GM19238 (cell line): ENCODE data around the gene TFF2.

Experiments used
- DNase-seq: peaks from one replicate; pipeline ENCODE4 v3.0.0; 2011; ENCODE audit warnings: low spot score; ENCODE audit not compliant: insufficient read length

Gene TFF2

DNA sequence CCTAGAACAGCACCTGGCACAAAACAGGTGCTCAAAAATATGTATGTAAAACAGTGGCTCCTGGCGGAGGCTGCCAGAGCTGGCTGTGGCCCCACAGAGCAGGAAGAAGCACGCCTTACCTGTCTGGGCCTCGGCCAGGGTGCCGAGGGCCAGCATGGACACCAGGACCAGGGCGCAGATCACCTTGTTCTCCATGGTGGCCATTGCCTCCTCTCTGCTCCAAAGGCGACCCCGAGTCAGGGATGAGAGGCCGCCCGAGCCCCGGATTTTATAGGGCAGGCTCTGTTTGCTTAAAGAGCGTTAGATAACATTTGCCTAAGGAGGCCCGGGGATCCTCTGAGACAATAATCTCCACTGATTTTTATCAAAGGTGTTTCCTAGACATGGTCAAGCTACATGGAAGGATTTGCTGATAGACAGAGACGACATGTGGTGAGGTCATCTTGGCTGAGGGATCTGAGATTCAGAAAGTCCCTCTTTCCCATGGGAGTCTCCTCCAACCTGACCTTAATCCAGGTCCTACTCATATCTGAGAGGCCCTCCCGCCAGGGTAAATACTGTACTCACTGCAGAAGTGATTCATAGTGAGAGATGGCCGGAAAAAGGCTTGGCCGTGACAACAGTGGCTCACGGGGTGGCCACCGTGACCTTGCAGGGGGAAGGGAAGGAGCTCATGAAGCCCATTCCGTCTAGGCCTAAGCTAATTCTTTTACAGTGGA lies 15.7 kb upstream of the TFF2 start, which contains the start of gene TFF1:
Gene TFF1 (minus strand): TSS at position 244 of the 719 bp plus-strand sequence. CDS start 40 bp downstream, at position 204.
- no peak for DNase-seq

DNA sequence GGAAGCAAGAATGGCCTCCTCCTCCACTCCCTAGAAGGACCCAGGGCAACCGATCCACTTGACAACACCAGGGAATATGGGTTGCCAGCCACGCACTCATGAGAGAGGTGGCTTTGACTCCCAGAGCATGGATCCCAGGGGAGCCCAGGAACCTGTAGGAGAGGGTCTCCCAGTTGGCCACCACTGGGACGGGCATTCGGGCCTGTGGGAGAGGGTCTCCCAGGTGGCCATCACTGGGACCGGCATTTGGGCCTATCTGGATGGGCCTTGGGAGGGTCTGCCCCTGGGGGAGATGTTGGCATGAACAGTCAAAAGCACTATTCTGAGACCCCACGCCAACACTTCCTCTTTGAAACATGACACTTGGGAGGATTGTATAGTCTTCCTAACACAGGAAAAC lies 15.0 kb upstream of the TFF2 start:
- no peak for DNase-seq

DNA sequence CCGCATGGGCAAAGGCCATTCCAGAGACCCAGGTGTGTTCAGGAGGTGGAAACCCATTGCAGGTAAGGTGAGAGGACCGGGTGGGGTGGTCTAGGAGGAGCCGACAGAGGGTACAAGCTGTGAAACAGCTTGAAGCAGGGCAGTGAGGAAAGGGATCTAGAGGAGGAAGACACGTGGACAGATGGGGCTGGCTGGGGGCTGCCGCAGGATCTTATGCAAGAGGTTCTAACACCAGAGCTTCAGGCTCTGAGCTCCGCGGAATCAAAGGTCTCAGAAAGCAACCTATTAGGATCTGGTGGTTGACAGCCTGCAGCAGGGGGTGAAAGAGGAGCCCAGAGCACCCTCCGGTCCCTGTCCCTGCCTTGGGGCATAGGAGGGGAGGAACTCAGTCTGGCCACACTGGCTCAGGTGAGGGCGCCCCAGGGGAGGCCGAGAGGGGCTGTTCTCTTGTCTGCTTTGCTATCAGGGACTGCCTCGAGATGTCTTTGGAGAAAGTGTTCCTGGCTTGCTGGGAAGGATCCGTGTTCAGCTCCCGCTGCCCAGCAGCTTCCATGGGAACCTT lies 13.6 kb upstream of the TFF2 start:
- DNase-seq = no peak

DNA sequence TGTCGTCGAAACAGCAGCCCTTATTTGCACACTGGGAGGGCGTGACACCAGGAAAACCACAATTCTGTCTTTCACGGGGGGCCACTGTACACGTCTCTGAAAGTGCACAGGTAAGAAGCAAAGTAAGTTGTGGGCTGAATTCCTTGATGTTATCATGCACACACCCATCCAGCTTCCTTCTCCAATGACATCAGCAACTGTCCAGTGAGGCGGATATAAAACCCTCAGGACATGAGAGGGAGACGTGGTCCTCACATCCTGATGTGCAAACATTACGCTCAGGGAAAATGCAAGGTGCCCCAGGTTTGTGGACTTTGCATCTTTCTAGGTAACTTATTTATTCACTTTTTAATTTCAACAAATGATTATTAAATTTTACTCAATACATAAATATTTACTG lies 12.5 kb upstream of the TFF2 start:
- DNase-seq = no peak

DNA sequence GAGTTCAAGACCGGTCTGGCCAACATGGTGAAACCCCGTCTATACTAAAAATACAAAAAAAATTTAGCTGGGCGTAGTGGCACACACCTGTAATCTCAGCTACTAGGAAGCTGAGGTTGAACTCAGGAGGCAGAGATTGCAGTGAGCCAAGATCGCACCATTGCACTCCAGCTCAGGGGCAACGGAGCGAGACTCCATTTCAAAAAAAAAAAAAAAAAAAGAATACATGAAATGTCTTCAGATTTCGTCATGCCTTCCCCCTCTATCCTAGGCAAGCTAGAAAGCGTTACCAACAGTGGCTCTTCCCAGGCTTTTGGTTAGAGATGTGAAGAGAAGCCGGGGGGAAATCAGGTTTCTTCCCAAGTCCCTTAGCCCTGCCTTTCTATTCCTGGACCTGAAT lies 11.9 kb upstream of the TFF2 start:
- no peak for DNase-seq

DNA sequence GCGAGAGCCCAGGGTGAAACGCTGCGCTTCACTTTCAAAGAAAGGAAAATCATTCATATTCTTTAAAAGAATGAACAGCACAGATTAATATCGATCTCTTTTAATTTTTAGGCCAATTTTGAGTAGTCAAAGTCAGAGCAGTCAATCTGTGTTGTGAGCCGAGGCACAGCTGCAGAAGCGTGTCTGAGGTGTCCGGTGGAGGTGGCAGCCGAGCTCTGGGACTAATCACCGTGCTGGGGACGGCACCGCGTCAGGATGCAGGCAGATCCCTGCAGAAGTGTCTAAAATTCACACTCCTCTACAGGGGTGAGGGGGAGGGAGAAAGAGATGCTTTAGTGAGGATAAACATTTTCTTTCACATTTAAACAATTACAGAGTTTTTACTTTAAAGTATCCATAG lies 11.4 kb upstream of the TFF2 start:
- no peak for DNase-seq

DNA sequence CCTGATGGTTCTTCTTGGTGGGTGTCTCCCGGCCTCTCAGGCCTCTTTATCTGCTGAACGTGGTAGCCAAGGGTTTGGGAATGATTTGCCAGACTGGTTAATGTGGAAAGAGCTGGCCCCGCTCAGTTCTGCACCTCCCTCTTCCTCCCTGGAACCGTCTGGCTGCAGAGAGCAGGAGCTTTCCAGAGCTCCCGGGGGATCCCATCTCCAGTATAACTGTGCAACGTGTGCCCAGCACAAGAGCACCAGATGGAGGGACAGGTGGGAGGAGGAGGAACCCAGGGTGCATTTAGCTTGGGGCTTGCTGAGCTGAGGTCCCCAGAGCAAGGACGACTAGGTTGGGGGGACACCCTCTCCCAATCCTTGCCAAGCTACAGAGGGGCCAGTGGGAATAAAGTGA lies 10.5 kb upstream of the TFF2 start:
- DNase-seq = no peak

DNA sequence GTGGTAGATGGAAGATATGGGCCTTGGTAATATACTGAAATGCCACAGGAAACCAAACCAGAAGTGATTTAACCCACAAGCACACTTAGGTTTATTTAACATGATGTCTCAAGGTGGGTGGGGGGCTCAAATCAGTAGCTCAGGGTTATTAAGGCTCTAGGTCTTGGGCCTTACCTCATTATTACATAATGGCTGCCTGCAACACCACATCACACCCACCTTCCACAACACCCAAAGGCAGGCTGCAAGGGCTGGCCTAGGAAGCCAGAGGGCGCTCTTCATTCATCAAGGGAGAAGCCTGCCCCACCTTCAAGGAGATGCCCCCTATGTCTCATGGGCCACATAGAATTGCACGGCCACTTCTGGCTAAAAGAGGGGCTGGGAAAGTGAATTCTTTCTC lies 9.5 kb upstream of the TFF2 start:
- no peak for DNase-seq

DNA sequence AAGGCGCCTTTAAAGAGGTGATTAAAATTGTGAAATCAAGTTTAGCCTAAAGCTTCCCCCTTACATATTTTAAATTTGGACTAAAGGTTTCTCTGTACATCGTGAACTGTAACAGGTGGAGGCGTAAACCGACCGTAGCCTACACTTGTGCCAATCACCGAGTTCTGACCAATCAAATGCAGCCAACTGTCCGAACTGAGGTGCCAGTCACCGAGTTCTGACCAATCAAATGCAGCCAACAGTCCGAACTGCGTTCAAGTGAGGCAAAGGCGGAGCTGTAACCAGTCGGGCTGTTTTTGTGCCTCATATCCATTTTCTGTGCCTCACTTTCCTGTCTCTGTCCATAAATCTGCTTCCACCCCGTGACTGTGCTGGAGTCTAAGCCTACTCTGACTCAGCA lies 8.1 kb upstream of the TFF2 start:
- DNase-seq = no peak

DNA sequence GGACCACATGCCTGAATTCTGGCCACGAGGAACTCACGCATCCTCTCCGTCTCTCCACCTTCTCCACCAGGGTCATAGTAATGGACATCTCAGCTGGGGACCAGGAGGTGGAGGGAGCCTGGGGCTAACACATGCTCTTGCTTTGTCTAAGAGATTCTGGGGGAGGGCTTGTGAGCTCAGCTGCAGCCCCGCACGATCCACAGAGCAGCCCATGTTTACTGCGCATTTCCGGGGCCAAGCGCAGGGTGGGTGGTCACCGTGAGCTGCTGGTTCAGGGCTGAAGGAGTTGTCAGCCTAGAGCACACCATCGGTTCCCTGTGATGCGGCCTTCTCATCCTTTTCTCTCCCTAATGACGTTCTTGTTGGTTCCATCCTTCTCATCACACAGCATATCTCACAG lies 7.5 kb upstream of the TFF2 start:
- no peak for DNase-seq

DNA sequence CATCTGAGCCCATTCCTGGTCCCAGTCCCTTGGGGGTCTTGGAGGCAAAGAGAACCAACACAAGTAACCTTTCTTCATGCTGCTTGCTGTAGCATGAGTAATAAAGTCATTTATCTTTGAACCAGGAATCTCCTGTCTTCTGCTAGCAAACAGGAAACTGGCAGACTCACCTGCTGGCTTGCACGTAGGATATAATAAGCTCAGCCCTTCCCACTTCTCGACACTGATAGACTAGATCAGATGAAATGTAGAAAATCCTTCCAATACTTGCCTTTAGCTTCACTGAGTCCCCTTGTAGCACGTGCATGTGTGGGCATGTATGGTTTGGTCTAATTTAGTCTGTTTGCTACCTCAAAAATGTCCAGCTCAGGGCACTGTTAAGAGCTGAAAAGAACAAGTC lies 6.5 kb upstream of the TFF2 start:
- no peak for DNase-seq

DNA sequence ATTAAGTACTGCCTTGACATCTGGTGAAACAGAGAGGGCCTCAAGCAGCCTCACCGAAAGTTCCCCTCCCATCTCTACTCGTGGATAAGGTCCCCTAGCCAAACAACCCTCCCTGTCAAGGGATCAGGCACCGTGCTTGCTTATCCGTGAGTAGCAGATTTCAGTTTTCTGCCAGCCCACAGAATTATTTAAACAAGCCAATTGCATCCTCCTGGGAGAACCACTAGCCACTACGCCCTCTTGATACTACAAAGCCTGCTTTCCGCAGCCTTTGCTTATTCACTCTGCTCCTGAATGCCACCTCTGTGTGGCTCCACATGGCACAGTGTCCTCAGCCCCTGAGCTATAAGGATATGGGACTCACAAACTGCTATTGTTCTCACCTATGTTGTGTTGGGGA lies 5.9 kb upstream of the TFF2 start:
- DNase-seq = no peak

DNA sequence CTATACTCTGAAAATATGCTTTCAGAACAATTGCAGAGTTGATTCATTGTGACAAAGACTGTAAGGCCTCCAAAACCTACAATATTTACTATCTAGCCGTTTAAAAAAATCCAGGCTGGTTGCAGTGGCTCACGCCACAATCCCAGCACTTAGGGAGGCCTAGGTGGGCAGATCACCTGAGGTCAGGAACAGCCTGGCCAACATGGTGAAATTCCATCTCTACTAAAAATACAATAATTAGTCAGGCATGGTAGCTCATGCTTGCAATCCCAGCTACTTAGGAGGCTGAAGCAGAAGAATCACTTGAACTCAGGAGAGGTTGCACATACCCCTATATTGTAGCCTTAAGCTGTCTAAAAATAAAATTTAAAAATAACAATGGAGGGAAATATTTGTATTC lies 5.3 kb upstream of the TFF2 start:
- DNase-seq = no peak

DNA sequence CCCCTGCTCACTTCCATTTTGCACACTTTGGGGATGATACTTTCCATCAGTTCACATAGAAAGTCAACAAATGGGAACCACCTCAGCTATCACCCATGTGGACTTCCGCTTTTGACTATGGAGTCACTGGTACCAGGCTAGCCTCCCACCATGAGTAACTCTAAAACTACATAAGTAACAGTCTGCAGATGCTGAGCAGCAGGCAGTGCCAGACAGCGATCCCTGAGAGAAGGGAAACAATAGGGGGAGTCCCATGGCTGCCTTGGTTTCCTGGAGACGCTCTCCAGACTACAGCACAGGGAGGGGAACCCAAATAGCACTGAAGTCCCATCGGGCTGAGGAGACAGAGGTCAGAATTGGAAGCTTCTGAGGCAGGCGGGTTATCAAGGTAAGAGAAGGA lies 2.8 kb upstream of the TFF2 start:
- no peak for DNase-seq

DNA sequence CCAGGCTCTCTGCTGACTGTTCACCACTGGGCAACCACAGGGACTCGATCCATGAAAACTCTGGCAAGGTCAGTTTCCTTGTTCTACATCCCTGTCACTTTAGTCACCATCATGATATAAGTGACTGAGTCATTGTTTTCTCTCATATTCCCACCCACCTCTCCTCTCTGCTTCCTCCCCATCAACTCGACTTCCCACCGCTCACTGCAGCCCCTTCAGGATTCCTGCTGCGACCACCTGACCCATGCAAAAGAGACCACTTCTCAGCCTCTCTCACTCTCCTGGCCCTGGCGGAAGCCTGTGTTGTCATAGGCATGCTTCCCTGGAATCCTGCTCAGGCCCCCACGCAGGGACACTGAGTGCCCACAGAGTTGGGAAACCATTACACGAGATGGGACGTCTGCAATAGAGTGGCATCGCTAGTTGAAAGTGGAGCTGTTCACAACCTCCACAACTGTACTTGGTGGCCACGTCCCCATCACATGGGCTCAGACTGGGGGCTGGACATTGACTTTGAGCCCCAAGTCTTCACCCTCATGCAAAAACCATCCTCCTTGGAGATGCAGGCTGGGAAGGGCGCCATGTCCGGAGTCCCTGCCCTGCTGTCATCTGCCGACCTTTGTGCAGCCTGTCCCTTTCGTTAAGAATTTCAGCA lies 1.8 kb upstream of the TFF2 start:
- no peak for DNase-seq

DNA sequence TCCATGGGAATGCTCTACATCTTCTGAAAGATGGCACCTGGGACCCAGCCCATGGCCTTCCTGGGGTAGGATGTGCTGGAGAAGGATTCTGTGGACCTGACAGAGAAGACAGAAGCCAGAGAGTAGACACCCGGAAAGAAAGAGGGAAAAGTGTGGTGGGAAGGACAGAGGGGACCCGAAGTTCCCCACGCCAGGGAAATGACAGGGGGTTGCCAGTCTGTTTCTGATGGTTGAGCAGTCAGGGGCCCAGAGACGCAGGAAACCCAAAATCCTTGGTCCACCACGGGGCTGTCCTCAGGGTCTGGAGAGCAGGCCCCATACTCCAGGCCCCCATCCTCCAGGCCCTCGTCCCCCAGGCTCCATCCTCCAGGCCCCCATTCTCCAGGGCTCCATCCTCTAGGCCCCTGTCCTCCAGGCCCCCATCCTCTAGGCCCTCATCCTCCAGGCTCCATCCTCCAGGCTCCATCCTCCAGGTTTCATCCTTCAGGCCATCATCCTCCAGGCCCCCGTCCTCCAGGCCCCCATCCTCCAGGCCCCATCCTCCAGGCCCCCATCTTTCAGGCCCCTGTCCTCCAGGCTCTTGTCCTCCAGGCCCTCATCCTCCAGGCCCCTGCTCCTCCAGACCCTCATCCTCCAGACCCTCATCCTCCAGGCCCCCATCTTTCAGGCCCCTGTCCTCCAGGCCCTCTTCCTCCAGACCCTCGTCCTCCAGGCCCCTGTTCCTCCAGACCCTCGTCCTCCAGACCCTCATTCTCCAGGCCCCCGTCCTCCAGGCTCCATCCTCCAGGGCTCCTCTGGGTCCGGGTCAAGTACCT lies 1.0 kb upstream of the TFF2 start:
- no peak for DNase-seq

DNA sequence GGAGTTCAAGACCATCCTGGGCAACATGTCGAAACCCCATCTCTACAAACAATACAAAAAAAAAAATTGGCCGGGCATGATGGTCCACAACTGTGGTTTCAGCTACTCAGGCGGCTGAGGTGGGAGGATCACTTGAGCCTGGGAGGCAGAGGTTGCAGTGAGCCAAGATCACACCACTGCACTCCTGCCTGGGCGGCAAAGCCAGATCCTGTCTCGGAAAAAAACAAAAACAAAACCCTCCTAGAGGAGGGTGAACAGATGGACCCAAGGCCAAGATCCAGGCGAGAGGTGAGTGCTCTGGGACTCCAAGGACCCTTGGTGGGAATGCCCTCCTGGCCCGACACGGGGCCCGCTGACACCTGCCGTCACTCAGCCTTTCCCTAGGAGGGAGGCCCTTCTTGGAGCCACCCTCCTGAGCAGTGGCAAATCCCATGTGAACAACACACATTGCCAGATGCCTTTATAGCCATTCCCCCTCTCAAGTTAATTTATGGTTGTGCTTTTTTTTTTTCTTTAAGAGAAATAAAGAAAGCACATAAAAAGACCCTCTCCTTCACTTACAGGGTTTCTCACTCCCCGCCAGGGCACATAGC lies 380 bp downstream of the TFF2 start:
- DNase-seq = no peak

DNA sequence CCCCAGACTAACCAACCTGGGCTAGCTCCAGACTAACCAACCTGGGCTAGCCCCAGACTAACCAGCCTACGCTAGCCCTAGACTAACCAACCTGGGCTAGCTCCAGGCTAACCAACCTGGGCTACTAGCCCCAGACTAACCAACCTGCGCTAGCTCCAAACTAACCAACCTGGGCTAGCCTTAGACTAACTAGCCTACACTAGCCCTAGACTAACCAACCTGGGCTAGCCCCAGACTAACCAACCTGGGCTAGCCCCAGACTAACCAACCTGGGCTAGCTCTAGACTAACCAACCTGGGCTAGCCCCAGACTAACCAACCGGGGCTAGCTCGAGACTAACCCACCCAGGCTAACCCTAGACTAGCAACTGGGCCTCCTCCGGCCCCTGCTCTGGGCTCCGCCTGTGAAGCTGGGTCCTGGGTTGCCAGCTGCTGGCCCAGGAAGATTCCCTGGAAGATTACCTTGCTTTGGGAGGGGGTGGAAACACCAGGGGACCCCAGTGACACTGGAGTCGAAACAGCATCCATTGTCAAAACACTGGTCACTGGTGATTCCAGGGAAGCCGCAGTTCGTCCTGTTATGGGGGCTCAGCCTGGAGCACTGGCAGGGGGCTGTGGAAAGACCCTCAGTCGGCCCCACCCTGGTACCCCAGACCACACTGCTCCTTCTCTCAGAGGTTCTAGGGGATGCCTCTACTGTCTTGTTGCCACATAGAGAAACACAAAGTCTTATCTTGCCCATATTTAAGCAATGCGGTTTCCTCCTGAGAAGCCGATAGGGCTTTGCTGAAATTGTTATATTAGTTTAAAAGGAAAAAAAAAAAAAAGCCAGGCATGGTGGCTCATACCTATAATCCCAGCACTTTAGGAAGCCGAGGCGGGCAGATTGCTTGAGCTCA lies 1.1 kb downstream of the TFF2 start:
- DNase-seq = no peak

DNA sequence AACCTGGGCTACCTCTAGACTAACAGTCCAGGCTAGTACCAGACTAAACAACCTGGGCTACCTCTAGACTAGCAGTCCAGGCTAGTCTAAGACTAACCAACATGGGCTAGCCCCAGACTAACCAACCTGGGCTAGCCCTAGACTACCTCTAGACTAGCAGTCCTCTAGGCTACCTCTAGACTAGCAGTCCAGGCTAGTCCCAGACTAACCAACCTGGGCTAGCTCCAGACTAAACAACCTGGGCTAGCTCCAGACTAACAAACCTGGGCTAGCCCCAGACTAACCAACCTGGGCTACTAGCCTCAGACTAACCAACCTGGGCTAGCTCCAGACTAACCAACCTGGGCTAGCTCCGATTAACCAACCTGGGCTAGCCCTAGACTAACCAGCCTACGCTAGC lies 2.0 kb downstream of the TFF2 start:
- no peak for DNase-seq

DNA sequence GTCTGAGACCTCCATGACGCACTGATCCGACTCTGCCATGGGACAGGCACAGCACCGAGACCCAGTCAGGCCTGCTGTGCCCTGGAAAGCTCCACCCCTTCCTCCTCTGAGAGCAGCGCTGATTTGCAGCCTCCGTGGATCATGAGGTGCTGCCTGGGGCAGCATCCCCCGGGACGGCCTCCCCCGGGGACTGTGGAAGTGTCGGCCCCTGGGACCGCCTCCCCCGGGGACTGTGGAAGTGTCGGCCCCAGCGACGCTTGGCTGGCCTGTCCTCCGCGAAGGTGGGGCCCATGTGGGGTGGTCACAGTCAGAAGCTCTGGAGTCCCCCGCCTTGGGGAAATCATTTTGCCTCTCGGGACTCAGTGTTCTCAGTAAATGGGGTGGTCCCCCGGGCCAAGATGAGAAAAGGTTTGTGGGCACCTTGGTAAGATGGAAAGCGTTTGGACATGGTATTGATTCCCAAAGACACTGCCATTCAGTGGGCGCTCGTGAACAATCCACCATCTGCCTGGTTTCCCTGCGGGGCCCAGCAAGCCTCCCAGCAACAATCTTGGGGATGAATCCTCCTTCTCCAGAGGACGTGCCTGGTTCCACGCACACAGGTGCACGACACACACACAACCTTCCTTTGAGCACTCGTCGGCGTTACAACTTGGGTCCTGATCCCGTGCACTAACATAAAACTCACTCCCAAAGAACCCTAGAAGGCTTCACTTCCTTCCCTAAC lies 3.0 kb downstream of the TFF2 start:
- no peak for DNase-seq
